SIG-M5 treated with dmso at 0.1 percent for 504 hours (cell line): ENCODE results near the gene CALB2.
A peak's percentile ranks its signal among the peaks of the same experiment; 100 is the strongest.

Experiments
- DNase-seq: peaks from one replicate; lab custom pipeline; 2025; ENCODE audit not compliant: unreplicated experiment; lab: John Stamatoyannopoulos, UW

Gene CALB2

DNA sequence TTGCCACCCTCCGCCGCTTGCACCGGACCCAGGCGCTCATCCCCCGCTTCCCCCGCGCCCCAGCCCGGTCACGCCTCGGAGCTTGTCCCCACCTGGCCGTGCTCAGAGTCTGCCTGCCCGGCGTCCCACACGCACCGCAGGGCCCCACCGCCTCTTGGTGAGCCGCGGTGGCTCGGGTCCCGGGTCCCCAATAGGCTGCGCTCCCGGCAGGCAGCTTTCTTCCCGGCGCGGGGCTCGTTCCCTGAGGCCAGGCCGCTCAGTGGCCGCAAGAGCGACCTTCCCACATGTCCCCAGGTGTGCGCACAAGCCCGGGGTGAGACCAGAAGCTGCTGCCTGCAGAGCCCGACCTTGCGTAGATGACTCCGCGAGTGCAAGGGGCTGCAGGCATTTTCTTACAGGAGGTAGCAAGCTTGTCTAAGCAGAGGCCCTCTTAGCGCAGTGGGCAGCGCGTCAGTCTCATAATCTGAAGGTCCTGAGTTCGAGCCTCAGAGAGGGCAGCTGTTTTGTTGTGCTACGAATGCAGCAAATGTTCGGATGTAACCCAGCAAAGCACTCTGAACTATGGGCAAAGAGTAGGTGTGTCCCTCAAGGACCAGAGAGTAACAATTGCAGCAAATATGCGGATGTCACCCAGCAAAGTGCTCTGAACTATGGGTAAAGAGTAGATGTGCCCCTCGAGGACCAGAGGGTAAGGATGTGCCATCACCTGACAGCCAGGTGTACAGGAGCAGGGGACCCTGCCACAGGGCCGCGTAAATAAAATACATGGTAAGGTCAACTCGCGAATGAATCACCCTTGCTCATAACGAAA, 67.8 kb downstream of the CALB2 start:
- DNase-seq: peak; percentile 26

DNA sequence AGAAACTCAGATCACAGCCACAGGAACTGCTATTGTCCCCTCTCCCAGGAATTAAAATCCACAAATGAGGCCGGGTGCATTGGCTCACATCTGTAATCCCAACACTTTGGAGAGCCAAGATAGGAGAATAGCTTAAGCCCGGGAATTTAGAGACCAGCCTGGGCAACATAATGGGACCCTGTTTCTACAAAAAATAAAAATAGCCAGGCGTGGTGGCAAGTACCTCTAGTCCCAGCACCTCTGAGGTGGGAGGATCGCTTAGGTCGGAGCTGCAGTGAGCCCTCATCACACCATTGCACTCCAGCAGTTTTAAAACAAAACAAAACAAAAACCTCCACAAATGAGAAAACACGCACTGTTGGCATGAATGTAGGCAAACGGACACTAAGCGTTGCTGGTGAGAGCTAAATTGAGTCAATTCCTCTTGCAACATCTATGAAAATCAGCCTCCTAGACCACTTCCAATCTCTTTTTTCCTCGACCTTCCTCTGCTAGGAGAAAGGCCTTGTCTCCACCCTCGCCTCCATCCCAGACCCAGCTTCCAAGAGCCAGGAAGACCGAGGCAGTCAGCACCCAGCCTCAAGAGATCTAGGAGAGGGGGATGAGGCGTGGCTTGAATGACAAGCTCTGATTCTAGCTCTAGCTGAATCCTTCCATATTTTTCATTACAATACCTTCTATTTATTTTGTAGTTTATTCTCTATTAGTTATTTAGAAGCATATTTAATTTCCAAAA, 68.5 kb downstream of the CALB2 start:
- no peak for DNase-seq

DNA sequence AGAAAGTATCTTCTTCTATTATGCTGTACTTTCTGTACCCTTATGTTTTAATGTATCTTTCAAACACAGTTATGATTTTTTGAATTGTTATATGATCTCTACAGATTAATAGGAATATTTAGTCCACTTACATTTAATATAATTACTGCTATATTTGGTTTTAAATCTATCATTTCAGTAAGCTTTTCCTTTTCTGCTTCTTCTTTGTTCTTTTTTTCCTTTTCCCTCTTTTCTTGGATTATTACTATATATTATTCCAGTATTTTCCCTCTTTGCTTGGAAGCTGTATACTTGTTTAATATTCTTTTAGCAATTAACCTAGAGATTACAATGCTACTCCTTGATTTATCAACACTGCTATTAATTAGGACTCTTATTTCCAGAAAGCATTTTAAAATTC, 69.9 kb downstream of the CALB2 start:
- no peak for DNase-seq

DNA sequence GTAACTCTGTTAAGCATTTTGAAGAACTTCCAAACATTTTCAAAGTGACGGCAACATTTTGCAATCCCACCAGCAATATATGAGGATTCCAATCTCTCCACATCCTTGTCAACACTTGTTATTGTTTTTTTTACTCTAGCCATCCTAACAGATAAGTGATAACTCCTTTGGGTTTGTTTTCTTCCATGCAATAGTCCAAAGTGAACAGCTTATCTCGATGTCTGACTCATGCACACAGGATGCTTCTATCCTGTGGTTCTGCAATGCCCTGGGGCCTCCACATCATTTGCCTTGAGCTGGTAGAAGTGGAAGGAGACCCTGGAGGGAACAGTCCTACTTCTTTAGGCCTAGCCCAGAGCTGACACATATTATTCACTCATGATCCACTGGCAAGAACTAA, 70.4 kb downstream of the CALB2 start:
- DNase-seq: no peak

DNA sequence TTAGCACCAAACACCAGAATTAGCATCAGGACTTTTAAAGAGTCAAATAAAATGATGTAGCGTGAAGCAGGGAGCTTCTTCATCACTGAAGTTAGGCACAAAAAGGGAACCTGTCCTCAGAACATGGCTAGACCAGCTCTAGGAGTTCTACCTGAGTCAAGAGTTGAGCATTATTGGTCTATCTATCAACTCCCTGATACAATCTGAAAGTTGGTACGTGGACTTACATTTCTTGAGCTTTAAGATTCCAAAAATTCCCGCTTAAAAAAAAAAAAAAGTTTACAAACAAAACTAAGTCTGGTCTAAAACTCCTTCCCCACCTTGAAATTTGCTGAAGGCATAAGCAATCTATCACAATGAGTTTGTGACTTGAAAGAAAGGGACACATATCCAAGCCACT, 71.1 kb downstream of the CALB2 start:
- DNase-seq: no peak

DNA sequence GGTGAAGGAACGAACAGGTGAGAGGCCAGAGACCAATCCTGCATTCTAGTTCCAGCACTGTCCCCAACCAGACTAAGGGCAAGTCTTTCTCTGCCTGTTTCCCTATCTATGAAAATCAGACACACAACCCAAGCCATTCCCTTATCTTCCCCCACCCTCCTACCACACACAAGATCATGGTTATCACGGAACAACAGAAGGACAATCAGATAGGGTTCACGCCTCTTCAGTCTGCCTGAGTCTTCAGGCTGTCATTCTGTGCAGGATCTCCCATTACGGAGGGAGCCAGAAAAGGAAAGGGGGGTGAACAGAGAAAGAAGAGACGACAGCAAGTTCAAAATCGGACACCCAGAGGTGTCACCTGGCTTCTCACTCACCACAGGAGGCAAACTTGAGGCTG, 72.2 kb downstream of the CALB2 start:
- no peak for DNase-seq

DNA sequence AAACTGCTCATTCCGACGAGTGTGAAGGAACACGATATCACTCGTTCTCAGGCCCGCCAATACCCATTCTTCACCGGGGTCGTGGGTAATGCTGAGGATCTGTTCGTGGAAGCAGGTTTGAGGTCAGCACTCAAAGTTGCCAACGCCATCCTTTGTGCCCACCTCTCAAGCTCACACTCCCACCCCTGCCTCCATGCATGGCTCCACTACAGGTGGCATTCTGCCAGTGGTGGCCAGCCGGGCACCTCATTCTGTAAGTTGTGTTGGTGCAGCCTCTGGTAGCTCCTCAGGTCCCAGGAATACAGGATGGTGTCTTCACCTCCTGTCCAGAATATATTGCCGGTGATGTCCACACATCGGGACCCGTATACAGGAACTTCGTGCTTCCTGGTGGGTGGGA, 72.7 kb downstream of the CALB2 start:
- no peak for DNase-seq

DNA sequence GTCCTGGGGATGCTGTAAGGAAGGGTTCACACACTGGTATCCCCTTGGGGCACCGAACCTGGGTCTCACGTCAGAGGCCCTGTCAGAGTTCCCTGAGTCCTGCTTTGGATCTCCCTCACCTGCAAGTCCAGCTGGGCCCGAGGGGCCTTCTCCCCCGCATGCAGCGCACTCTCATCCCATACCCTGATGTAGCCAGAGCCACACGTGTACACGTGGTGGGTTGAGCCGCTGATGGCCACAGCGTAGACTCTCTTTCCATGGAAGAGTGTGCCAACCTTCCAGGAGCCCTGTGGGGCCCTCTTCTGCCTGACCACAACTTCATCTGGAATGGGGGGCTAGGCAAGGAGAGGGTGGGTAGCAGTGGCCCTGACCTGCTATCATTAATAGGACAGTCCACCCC, 73.5 kb downstream of the CALB2 start:
- no peak for DNase-seq

DNA sequence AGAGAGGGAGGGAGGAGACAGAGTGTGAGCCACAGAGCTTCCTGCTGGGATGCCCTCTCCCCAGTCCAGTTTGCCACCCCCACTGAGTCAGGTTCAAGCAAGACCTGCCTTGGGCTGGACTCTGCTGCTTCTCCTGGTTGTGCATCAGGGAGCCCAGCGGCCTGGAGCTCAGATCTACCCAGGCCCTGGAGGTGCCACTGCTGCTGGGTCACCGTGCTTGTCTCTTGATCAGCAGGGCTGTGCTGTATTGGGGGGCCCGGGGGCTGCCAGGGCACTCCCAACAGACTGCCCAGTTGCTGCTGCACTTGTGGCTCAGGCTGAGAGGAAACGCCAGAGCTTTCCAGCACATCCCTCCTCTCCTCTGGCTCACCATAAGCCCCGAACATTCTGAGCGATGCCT, 74.4 kb downstream of the CALB2 start:
- DNase-seq: no peak

DNA sequence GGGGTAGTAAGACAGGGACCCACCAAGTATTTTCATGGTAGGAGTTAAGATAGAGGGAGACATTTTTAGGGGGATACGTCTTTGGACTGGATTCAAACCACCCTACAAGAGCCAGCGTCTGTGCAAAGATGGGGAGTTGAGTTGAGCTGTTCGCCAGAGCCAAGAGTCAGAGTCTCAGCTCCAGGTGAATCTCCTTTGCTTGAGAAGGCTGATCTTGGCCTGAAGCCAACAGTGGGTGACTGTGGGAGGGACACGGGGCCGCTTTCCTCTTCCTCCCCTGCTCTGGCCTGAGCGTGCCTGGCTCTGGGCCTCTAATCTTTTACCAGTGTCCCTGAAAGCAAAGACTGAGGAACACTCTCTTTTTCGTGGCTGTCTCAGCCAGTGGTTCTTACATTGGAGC, 78.0 kb downstream of the CALB2 start:
- DNase-seq: no peak

DNA sequence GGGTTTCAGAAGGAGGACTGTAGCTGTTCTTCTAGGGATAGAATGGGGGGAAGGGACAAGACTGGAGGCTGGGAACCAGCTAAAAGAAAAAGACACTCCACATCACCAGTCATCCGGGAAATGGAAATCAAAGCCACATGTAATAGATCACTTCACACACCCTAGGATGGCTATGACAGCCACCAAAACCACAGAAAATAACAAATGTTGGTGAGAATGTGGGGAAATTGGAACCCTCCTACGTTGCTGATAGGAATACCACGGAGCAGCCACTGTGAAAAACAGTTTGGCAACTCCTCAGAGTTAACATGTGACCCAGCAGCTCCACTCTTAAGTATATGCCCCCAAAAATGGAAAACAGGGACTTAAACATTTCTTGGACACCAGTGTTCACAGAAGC, 81.0 kb downstream of the CALB2 start:
- DNase-seq: no peak
